GM21576 (cell line): ENCODE results near the gene ADGRA3.

Experiments
- ATAC-seq: cut with Tn5 transposase; IDR thresholded peaks from one replicate; pipeline ENCODE4 v1.9.1; 2021; ENCODE audit warnings: mild to moderate bottlenecking, moderate library complexity; ENCODE audit not compliant: unreplicated experiment

ADGRA3 gene

GRCh38 chr4:22515888-22516541, at the start of gene ADGRA3:
TSS of gene ADGRA3 (minus strand) at chr4:22516066. CDS start at chr4:22515784, 282 bp downstream.
- ATAC-seq = no peak

- no peak for ATAC-seq
These were observed 40.6 kb upstream of the ADGRA3 start for GRCh38 chr4:22556495-22556894.

- no peak for ATAC-seq
These were observed 38.8 kb upstream of the ADGRA3 start for GRCh38 chr4:22554670-22555069.

- ATAC-seq = no peak
These were observed 37.7 kb upstream of the ADGRA3 start for GRCh38 chr4:22553560-22553959.

GRCh38 chr4:22552812-22553211, 36.9 kb upstream of the ADGRA3 start:
- no peak for ATAC-seq

GRCh38 chr4:22551550-22551949, 35.7 kb upstream of the ADGRA3 start:
- ATAC-seq = no peak

- ATAC-seq = no peak
These were observed 30.4 kb upstream of the ADGRA3 start for GRCh38 chr4:22546299-22546698.

- ATAC-seq = no peak
These were observed 23.4 kb upstream of the ADGRA3 start for GRCh38 chr4:22539251-22539650.

GRCh38 chr4:22537864-22538263, 22.0 kb upstream of the ADGRA3 start:
- ATAC-seq = no peak

- no peak for ATAC-seq
These were observed 18.5 kb upstream of the ADGRA3 start for GRCh38 chr4:22534374-22534773.

GRCh38 chr4:22532896-22533295, 17.0 kb upstream of the ADGRA3 start:
- no peak for ATAC-seq

- ATAC-seq = no peak
These were observed 16.3 kb upstream of the ADGRA3 start for GRCh38 chr4:22532117-22532516.

GRCh38 chr4:22531311-22532019, 15.6 kb upstream of the ADGRA3 start:
- ATAC-seq = no peak

GRCh38 chr4:22524895-22525294, 9.0 kb upstream of the ADGRA3 start:
- ATAC-seq = no peak

- no peak for ATAC-seq
These were observed 7.0 kb upstream of the ADGRA3 start for GRCh38 chr4:22522706-22523501.

- no peak for ATAC-seq
These were observed 6.3 kb upstream of the ADGRA3 start for GRCh38 chr4:22522206-22522605.

GRCh38 chr4:22521240-22521639, 5.4 kb upstream of the ADGRA3 start:
- ATAC-seq = no peak

GRCh38 chr4:22515145-22515887, 550 bp downstream of the ADGRA3 start:
- no peak for ATAC-seq

GRCh38 chr4:22514481-22514880, 1.4 kb downstream of the ADGRA3 start:
- ATAC-seq = no peak

GRCh38 chr4:22514001-22514400, 1.9 kb downstream of the ADGRA3 start:
- no peak for ATAC-seq

GRCh38 chr4:22512306-22512705, 3.6 kb downstream of the ADGRA3 start:
- ATAC-seq = no peak
